NCI-H460 (cell line): Measurements from ENCODE around the gene FUBP1. TPM values are rescaled to one million over a fixed set of nuclear protein-coding genes. Genes with fewer than 3 reads are reported as not detected.

Source experiments
- small RNA-seq, 2 experiments: library from RNA; depleted of rRNA; stranded (forward); fragments of <200 nt; gene quantifications; one replicate each; pipeline ENCODE3, GENCODE V24; 2014
- total RNA-seq: library from RNA; depleted of rRNA; stranded (reverse); fragments of >200 nt; shearing (Covaris generic); gene quantifications from 2 replicates; pipeline ENCODE4 v1.2.3, GENCODE V29; 2014; rRNA removed

Gene FUBP1
- total RNA-seq, 1 experiment from 2014 or later = 124 TPM

Small RNA genes within 50 kb of the gene (small RNA-seq; reads per million reads assigned to genes)
- 0.23 to 2.8 reads per million in 2 experiments for gene AC103591.3

Other genes with a start within 250 kb of the FUBP1 start
- gene USP33, start 219.2 kb downstream of the FUBP1 start, total RNA-seq = 38.8 and 50.2 TPM in 2 replicates
- gene MIGA1, start 199.4 kb downstream of the FUBP1 start, total RNA-seq = 14.4 and 15.7 TPM in 2 replicates
- gene NEXN, start 90.4 kb downstream of the FUBP1 start, total RNA-seq = 0.07 TPM in 1 of 2 replicates, not detected in the other
- 20.8 and 22.5 TPM in 2 replicates for gene DNAJB4, start 25.9 kb upstream of the FUBP1 start, total RNA-seq
- not detected in 2 replicates for gene GIPC2, start 66.9 kb upstream of the FUBP1 start, total RNA-seq